K562 (cell line): ENCODE measurements around the gene CPT1C. TPM values are rescaled to one million over a fixed set of nuclear protein-coding genes. Genes with fewer than 3 reads are reported as not detected.

ENCODE experiments used
- CEBPZ ChIP-seq: fragments of 150-350 bp; IDR thresholded peaks from 2 replicates; pipeline ENCODE4 v1.6.1; 2014; ENCODE audit warnings: low read depth, mild to moderate bottlenecking, low read length, borderline replicate concordance
- CTCF ChIP-seq, 3 experiments: IDR thresholded peaks in 2 of 3; conservative IDR thresholded peaks in 1 of 3; 2 replicates each; pipeline ENCODE4 v1.5.1; 2011 to 2012; ENCODE audit warnings: low read length in 3 of 3, mild to moderate bottlenecking in 3 of 3, control low read depth in 2 of 3, improper control_type of control experiment in 1 of 3, inconsistent platforms in 1 of 3, low read depth in 1 of 3, mixed read lengths in 1 of 3, moderate library complexity in 1 of 3; ENCODE audit not compliant: insufficient read depth in 2 of 3
- HCFC1 ChIP-seq: IDR thresholded peaks from 2 replicates; pipeline ENCODE4 v1.6.1; 2012; ENCODE audit warnings: low read depth, low read length, improper control_type of control experiment
- HMBOX1 ChIP-seq: sonication (generic); IDR thresholded peaks from 2 replicates; pipeline ENCODE4 v1.6.1; 2016
- PBX2 ChIP-seq, 2 experiments: IDR thresholded peaks in 1 of 2; conservative IDR thresholded peaks in 1 of 2; 2 replicates each; pipeline ENCODE4 v1.6.1; 2016; ENCODE audit warnings: low read depth in 2 of 2, mild to moderate bottlenecking in 1 of 2, missing compliant biosample characterization in 1 of 2, missing genetic modification characterization in 1 of 2, moderate library complexity in 1 of 2
- SUPT5H ChIP-seq: fragments of 450-650 bp; IDR thresholded peaks from 2 replicates; pipeline ENCODE4 v1.6.1; 2016
- ZEB2 ChIP-seq: fragments of 450-650 bp; IDR thresholded peaks from 2 replicates; pipeline ENCODE4 v1.6.1; 2016
- ZNF232 ChIP-seq: sonication (generic); formaldehyde crosslinking; IDR thresholded peaks from 2 replicates; pipeline ENCODE4 v1.8.0; 2022; ENCODE audit warnings: mild to moderate bottlenecking, missing genetic modification reagents
- ZNF253 ChIP-seq: fragments of 250-450 bp; sonication (Bioruptor Pico); conservative IDR thresholded peaks from 2 replicates; pipeline ENCODE4 v1.6.1; 2021; ENCODE audit warnings: mild to moderate bottlenecking
- polyA plus RNA-seq, 8 experiments: library from polyadenylated mRNA; depleted of rRNA in 4 of 8; stranded (reverse) in 5 of 8; unstranded in 3 of 8; fragments of >200 nt; fragmentation: Nextera tagmentation in 2 of 8; fragmentation: Illumina TruSeq in 1 of 8; extraction: Ambion mirVana in 2 of 8; extraction: Trizol in 1 of 8; gene quantifications; 2 replicates each; pipeline versions ENCODE4 v1.2.1 to v1.2.3, GENCODE V29; 2011 to 2014; ENCODE audit warnings: inconsistent platforms in 1 of 8, missing spikeins in 1 of 8
- total RNA-seq, 7 experiments: library from RNA; depleted of rRNA in 6 of 7; stranded (reverse); fragments of >200 nt in 6 of 7; fragmentation: Illumina TruSeq in 2 of 7; extraction: Trizol in 2 of 7; gene quantifications; 2 replicates each; pipeline versions ENCODE4 v1.2.1 to v1.2.3, GENCODE V29; 2011 to 2021; ENCODE audit warnings: low replicate concordance in 1 of 7
- TF ChIP-seq, protein P1 (sequence below), 3 experiments: fragments of 200-800 bp in 1 of 3; fragments of 250-450 bp in 1 of 3; fragments of 450-650 bp in 1 of 3; sonication (Bioruptor Pico) in 1 of 3; sonication (Bioruptor generic) in 1 of 3; formaldehyde crosslinking in 1 of 3; IDR thresholded peaks; 2 replicates each; pipeline versions ENCODE4 v1.6.1 to v1.8.0; 2016 to 2022; ENCODE audit warnings: mild to moderate bottlenecking in 2 of 3, missing genetic modification characterization in 2 of 3, missing compliant biosample characterization in 1 of 3, moderate library complexity in 1 of 3

Gene CPT1C
- total and polyA plus RNA-seq, 9 of the 15 experiments (the other 6 are each of a cell fraction or from before 2014, with no cell fraction given) = 1.9 to 12.3 (median 3.0) TPM

GRCh38 chr19:49677901-49678674 is 12.8 kb upstream of the CPT1C start (continued):
- TF ChIP-seq CEBPZ (no peak), HMBOX1 (no peak), HCFC1 (no peak), CTCF (IDR thresholded peaks at IDR 0.05 in 2 of 3, conservative IDR thresholded peaks at IDR 0.05 in 1 of 3; ENCODE audit: insufficient read depth in 2 of 3, low read depth in 1 of 3, low read length in 3 of 3) (peak; percentile 72 to 89 (median 82)), SUPT5H (no peak), ZNF253 (CRISPR knock-in tag) (no peak), PBX2 (CRISPR knock-in tag; IDR thresholded peaks at IDR 0.05; ENCODE audit: low read depth) (no peak), PBX2 (tag; conservative IDR thresholded peaks at IDR 0.05; ENCODE audit: low read depth) (no peak), ZEB2 (no peak), ZNF232 (no peak)
- TF ChIP-seq, protein P1, sequence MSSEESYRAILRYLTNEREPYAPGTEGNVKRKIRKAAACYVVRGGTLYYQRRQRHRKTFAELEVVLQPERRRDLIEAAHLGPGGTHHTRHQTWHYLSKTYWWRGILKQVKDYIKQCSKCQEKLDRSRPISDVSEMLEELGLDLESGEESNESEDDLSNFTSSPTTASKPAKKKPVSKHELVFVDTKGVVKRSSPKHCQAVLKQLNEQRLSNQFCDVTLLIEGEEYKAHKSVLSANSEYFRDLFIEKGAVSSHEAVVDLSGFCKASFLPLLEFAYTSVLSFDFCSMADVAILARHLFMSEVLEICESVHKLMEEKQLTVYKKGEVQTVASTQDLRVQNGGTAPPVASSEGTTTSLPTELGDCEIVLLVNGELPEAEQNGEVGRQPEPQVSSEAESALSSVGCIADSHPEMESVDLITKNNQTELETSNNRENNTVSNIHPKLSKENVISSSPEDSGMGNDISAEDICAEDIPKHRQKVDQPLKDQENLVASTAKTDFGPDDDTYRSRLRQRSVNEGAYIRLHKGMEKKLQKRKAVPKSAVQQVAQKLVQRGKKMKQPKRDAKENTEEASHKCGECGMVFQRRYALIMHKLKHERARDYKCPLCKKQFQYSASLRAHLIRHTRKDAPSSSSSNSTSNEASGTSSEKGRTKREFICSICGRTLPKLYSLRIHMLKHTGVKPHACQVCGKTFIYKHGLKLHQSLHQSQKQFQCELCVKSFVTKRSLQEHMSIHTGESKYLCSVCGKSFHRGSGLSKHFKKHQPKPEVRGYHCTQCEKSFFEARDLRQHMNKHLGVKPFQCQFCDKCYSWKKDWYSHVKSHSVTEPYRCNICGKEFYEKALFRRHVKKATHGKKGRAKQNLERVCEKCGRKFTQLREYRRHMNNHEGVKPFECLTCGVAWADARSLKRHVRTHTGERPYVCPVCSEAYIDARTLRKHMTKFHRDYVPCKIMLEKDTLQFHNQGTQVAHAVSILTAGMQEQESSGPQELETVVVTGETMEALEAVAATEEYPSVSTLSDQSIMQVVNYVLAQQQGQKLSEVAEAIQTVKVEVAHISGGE (CRISPR knock-in tag; IDR thresholded peaks at IDR 0.05) = peak in 1 of 3 experiments; percentile 34; a peak in 1 of 6 replicates
